Gastroesophageal sphincter (tissue), 4 donors: ENCODE results near the gene FBXO8. TPM values are rescaled to one million over a fixed set of nuclear protein-coding genes. Genes with fewer than 3 reads are reported as not detected.

Experiments
- ATAC-seq: fragments of 150-250 bp; one replicate; pipeline ENCODE4 v1.9.1; 2016; ENCODE audit warnings: mild to moderate bottlenecking, moderate library complexity
- H3K27ac ChIP-seq, 4 donors: fragments of 200-600 bp; sonication (generic) in 3 of 4; 1 replicate in 3 of 4; 2 replicates in 1 of 4; pipeline ENCODE4 v1.5.1; 2016 to 2019
- H3K27me3 ChIP-seq: fragments of 200-600 bp; sonication (generic); one replicate; pipeline ENCODE4 v1.5.1; 2019
- H3K36me3 ChIP-seq, 2 donors: fragments of 200-600 bp; sonication (generic); one replicate each; pipeline ENCODE4 v1.5.1; 2019; ENCODE audit warnings: control low read depth in 1 of 2
- H3K4me1 ChIP-seq, 3 donors: fragments of 200-600 bp; sonication (generic); 1 replicate in 2 of 3; 2 replicates in 1 of 3; pipeline ENCODE4 v1.5.1; 2016 to 2019; ENCODE audit warnings: control low read depth in 2 of 3
- H3K4me3 ChIP-seq, 2 donors: fragments of 200-600 bp; sonication (generic); one replicate each; pipeline ENCODE4 v1.5.1; 2019; ENCODE audit warnings: mild to moderate bottlenecking in 1 of 2, moderate library complexity in 1 of 2
- H3K9me3 ChIP-seq, 3 donors: fragments of 200-600 bp; sonication (generic); one replicate each; pipeline ENCODE4 v1.5.1; 2017 to 2019; ENCODE audit warnings: control low read depth in 2 of 3
- CTCF ChIP-seq, 4 experiments: fragments of 200-600 bp in 2 of 4; fragments of 450-650 bp in 2 of 4; sonication (generic) in 1 of 4; IDR thresholded peaks; one replicate each; pipeline ENCODE4 v1.5.1; 2017 to 2019; ENCODE audit warnings: antibody characterized with exemption in 4 of 4, mild to moderate bottlenecking in 2 of 4, moderate library complexity in 2 of 4
- EP300 ChIP-seq: sonication (generic); formaldehyde crosslinking; IDR thresholded peaks from one replicate; pipeline ENCODE4 v1.6.1; 2017; ENCODE audit warnings: antibody characterized with exemption, mild to moderate bottlenecking
- POLR2A ChIP-seq, 2 donors: fragments of 450-650 bp; IDR thresholded peaks; one replicate each; pipeline ENCODE4 v1.6.1; 2017; ENCODE audit warnings: antibody characterized with exemption in 2 of 2, mild to moderate bottlenecking in 2 of 2, moderate library complexity in 1 of 2
- POLR2AphosphoS5 ChIP-seq: sonication (generic); formaldehyde crosslinking; IDR thresholded peaks from one replicate; pipeline ENCODE4 v1.6.1; 2017; ENCODE audit warnings: antibody characterized with exemption
- WGBS, 2 donors: methylation state at CpG; one replicate each; pipeline ENCODE4 v1.1.5; 2018; ENCODE audit warnings: low coverage in 1 of 2; 5-methylcytosine and 5-hydroxymethylcytosine counted together
- total RNA-seq, 4 donors: library from RNA; depleted of rRNA; stranded (reverse); fragments of >200 nt; gene quantifications; one replicate each; pipeline ENCODE4 v1.1.0, GENCODE V29; 2016

Gene FBXO8
- total RNA-seq, 4 donors from 2014 or later, result 39.0 to 64.7 (median 58.8) TPM

DNA sequence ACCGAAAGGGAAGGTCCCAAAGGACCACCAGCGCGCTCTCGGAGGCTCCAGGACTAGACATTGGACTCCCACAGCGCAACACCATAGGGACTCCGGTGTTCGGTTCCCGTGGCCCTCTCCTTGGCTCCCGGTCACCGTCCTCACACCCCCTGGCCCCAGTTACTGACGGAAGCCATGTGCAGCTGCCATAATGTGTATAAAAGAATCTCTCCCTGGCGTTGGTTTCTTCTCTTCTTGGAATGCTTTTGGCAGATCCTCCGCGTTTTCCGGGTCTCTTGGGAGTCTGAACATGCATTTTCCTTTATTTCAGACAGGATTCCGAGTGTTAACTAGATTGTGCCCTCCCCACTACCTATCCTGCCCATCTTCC, 69.8 kb downstream of the FBXO8 start:
- no peaks in the 10 kb centered on the region for H3K36me3 ChIP-seq
- H3K27ac ChIP-seq, result no peak overlapping the region
- TF ChIP-seq CTCF (IDR thresholded peaks at IDR 0.05) (no peak), POLR2A (IDR thresholded peaks at IDR 0.05) (no peak), EP300 (no peak), POLR2AphosphoS5 (no peak)
- no peak for ATAC-seq
- H3K4me1 ChIP-seq, result peaks cover 2 to 48% (median 16%) of the 10 kb centered on the region in 3 donors
- peak overlapping the region in 1 of 2 donors; percentile 30 for H3K4me3 ChIP-seq
- no peaks in the 10 kb centered on the region for H3K9me3 ChIP-seq
- 24% methylated on average over 16 of the region's 16 CpGs; no CpG with 5 or more reads in 1 of the 2 donors for WGBS, 2 donors
- H3K27me3 ChIP-seq, result peaks cover 93% of the 10 kb centered on the region

DNA sequence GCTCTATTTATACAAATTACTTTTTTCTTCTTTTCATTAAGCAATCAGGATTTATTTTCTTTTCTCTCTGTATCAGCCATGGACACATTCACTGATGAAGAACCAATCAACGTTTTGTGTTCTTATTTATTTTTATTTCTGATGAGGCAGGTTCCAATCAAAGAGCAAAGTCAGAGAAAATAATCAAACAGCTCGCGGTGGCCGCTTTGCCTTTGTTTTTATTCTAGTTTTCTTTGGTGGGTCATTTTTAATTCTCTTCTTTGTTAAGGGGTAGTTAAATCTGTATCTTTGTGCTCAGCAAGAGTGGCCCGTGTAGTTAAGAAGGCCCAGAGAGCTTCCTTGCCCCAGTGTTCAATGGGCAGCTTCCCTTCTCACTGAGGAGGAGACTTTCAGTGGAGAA, 71.4 kb downstream of the FBXO8 start:
- no peak for ATAC-seq
- H3K9me3 ChIP-seq, result no peaks in the 10 kb centered on the region
- peaks cover 0 to 35% (median 7%) of the 10 kb centered on the region in 3 donors for H3K4me1 ChIP-seq
- H3K4me3 ChIP-seq, result no peak overlapping the region
- TF ChIP-seq POLR2A (IDR thresholded peaks at IDR 0.05) (no peak), POLR2AphosphoS5 (no peak), EP300 (no peak), CTCF (IDR thresholded peaks at IDR 0.05) (no peak)
- WGBS, 2 donors, result 20 to 40% methylated on average over 2 to 5 of the region's 5 CpGs
- no peaks in the 10 kb centered on the region for H3K36me3 ChIP-seq
- no peak overlapping the region for H3K27ac ChIP-seq
- H3K27me3 ChIP-seq, result peaks cover 82% of the 10 kb centered on the region

DNA sequence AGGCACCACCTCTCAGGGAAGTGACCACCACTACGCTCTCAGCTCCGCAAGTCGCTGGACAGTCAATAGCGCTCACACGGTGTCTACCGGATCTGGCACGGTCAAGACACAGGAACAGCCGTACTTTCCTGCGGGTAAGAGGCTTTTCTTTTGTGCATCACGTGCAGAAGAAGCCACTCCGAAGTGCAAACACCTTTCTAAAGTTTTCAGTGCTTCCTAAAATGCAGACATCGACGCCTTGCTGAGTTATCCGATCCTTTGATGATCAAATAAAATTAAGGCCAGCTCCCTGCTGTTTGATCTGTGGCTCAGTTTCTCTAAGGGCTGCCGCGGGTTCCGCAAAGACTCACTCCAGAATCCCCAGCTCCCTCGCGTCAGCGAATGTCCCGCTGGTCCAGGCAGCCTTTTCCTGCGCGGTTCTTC, 71.8 kb downstream of the FBXO8 start:
- no peak for ATAC-seq
- Histone ChIP-seq H3K27me3 (peaks cover 77% of the 10 kb centered on the region), H3K9me3 (no peaks in the 10 kb centered on the region), H3K36me3 (no peaks in the 10 kb centered on the region), H3K4me1 (peaks cover 0 to 30% (median 5%) of the 10 kb centered on the region in 3 donors), H3K27ac (no peak overlapping the region), H3K4me3 (no peak overlapping the region)
- WGBS, 2 donors, result 30 to 47% methylated on average over 19 to 22 of the region's 23 CpGs
- no peak for TF ChIP-seq EP300
- TF ChIP-seq CTCF (IDR thresholded peaks at IDR 0.05), result no peak
- no peak for TF ChIP-seq POLR2AphosphoS5
- no peak for TF ChIP-seq POLR2A (IDR thresholded peaks at IDR 0.05)

DNA sequence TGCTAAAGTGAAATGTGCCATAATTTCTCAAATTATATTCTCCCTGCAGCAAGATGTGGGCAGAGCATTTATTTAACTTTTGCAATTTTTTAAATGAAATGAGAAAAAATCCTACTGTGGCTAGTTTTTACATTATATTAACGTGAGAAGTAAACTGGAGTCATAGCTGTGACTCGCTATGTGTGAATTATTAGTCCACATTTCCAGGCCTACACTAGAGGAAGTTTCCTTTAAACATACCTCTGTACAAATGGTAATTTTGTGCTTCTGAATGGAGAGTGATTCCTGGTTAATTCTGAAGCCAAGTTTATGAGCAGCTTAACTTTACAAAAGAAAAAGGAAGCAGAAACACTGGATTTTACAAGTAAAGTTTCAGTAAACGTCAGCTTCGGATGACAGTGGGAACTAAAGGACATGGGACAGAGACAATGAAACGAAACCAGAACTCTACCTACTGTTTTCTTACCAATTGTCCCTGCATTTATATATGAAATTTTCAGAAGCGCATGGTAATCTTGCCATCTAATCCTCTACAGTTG, 72.4 kb downstream of the FBXO8 start:
- ATAC-seq, result no peak

More for the DNA sequence above, 72.4 kb downstream of the FBXO8 start:
- H3K27ac ChIP-seq, result no peak overlapping the region
- TF ChIP-seq POLR2A (IDR thresholded peaks at IDR 0.05) (no peak), CTCF (IDR thresholded peaks at IDR 0.05) (no peak), EP300 (no peak), POLR2AphosphoS5 (no peak)
- H3K4me1 ChIP-seq, result peaks cover 0 to 24% (median 5%) of the 10 kb centered on the region in 3 donors
- no peak overlapping the region for H3K4me3 ChIP-seq
- H3K36me3 ChIP-seq, result no peaks in the 10 kb centered on the region
- peaks cover 71% of the 10 kb centered on the region for H3K27me3 ChIP-seq
- WGBS, 2 donors, result 85 to 92% methylated on average over 6 of the region's 6 CpGs
- H3K9me3 ChIP-seq, result no peaks in the 10 kb centered on the region
